Measurements from ENCODE around the gene TRPV4. TPM values are rescaled to one million over a fixed set of nuclear protein-coding genes. Genes with fewer than 3 reads are reported as not detected.

Gene TRPV4
- total RNA-seq, 2 experiments from 2014 or later = 2.1 TPM; not detected in 1

- intact Hi-C loops (cut with micrococcal nuclease; ENCODE audit: unreplicated experiment) = loop anchor here (2.0 kb wide), 1 partner anchor 345 kb away; no protein-coding TSS in a partner anchor
- H3K9me3 ChIP-seq (ENCODE audit: low read length) = no peaks in the 10 kb centered on the region
- POLR2A ChIA-PET = no interaction called here
- no peak for TF ChIP-seq CTCF (conservative IDR thresholded peaks at IDR 0.05; ENCODE audit: low read length)
- TF ChIP-seq EZH2phosphoT487 (IDR thresholded peaks at IDR 0.05; ENCODE audit: borderline replicate concordance, low read depth, low read length) = no peak
- H3K36me3 ChIP-seq (ENCODE audit: insufficient read depth, low read length) = no peaks in the 10 kb centered on the region; the same call in 1 of the 2 replicates
- no peak for DNase-seq (ENCODE audit: low spot score)
- CTCF ChIA-PET (ENCODE audit: unreplicated experiment) = no interaction called here
- H3K27ac ChIP-seq (ENCODE audit: low read depth, low read length, poor library complexity, severe bottlenecking) = no peak overlapping the region
- H3K9me2 ChIP-seq (ENCODE audit: insufficient read depth, low read length) = no peaks in the 10 kb centered on the region
- no peaks in the 10 kb centered on the region for H3K79me2 ChIP-seq (ENCODE audit: insufficient read depth, low read depth, low read length)
- no peak overlapping the region for H2AFZ ChIP-seq (ENCODE audit: low read length)
- H4K20me1 ChIP-seq (ENCODE audit: insufficient read depth, low read length) = no peaks in the 10 kb centered on the region
- H3K4me3 ChIP-seq (ENCODE audit: low read depth, low read length, poor library complexity, severe bottlenecking) = no peak overlapping the region
- no TSS peak for BruUV-seq (replicated peaks)
- no peak overlapping the region for H3K4me2 ChIP-seq (ENCODE audit: low read length)
- peaks cover 10% of the 10 kb centered on the region for H3K4me1 ChIP-seq (ENCODE audit: insufficient read depth, low read length, poor library complexity, severe bottlenecking)
These were observed 59.7 kb downstream of the TRPV4 start for GRCh38 chr12:109773384-109774011.

- Histone ChIP-seq H3K9me2 (ENCODE audit: insufficient read depth, low read length) (no peaks in the 10 kb centered on the region), H3K36me3 (ENCODE audit: insufficient read depth, low read length) (no peaks in the 10 kb centered on the region), H3K4me1 (ENCODE audit: insufficient read depth, low read length, poor library complexity, severe bottlenecking) (peaks cover 9% of the 10 kb centered on the region), H3K79me2 (ENCODE audit: insufficient read depth, low read depth, low read length) (no peaks in the 10 kb centered on the region), H3K4me3 (ENCODE audit: low read depth, low read length, poor library complexity, severe bottlenecking) (no peak overlapping the region), H2AFZ (ENCODE audit: low read length) (no peak overlapping the region), H4K20me1 (ENCODE audit: insufficient read depth, low read length) (no peaks in the 10 kb centered on the region), H3K27ac (ENCODE audit: low read depth, low read length, poor library complexity, severe bottlenecking) (no peak overlapping the region), H3K9me3 (ENCODE audit: low read length) (no peaks in the 10 kb centered on the region), H3K4me2 (ENCODE audit: low read length) (no peak overlapping the region)
- ChIA-PET CTCF (ENCODE audit: unreplicated experiment) (interaction anchor here (0.5 kb wide), 1 partner anchor 23 kb away, joined by 3 read pairs; no protein-coding TSS in a partner anchor), POLR2A (no interaction called here)
- TF ChIP-seq CTCF (conservative IDR thresholded peaks at IDR 0.05; ENCODE audit: low read length) (no peak), EZH2phosphoT487 (IDR thresholded peaks at IDR 0.05; ENCODE audit: borderline replicate concordance, low read depth, low read length) (no peak)
- DNase-seq (ENCODE audit: low spot score) = no peak
- intact Hi-C loops (cut with micrococcal nuclease; ENCODE audit: unreplicated experiment) = no loop called here
- BruUV-seq (replicated peaks) = no TSS peak
These were observed 60.4 kb downstream of the TRPV4 start for GRCh38 chr12:109772622-109773321.

All from OCI-LY7 (cell line).